Astrocyte (in vitro differentiated cells and primary cell): Measurements from ENCODE around the gene C10orf120. TPM values are rescaled to one million over a fixed set of nuclear protein-coding genes. Genes with fewer than 3 reads are reported as not detected.

ENCODE experiments used
- DNase-seq: peaks from one replicate; pipeline ENCODE4 v3.0.0-alpha.2; 2010; ENCODE audit warnings: low read depth
- FAIRE-seq: peaks from 2 replicates; lab custom pipeline; 2011; peaks lifted over from hg19 to GRCh38; lab: Jason Lieb, UNC
- H2AFZ ChIP-seq: 2 replicates; pipeline ENCODE4 v1.6.0; 2012; ENCODE audit warnings: low read depth, low read length, inconsistent platforms
- H3K27ac ChIP-seq: 2 replicates; pipeline ENCODE4 v1.5.1; 2011; ENCODE audit warnings: low read depth, low read length, inconsistent platforms
- H3K27me3 ChIP-seq: 2 replicates; pipeline ENCODE4 v1.6.0; 2011; ENCODE audit warnings: low read length, inconsistent platforms; ENCODE audit not compliant: insufficient read depth
- H3K36me3 ChIP-seq: 2 replicates; pipeline ENCODE4 v1.5.1; 2011; ENCODE audit warnings: low read length, inconsistent platforms; ENCODE audit not compliant: insufficient read depth
- H3K4me1 ChIP-seq: 2 replicates; pipeline ENCODE4 v1.5.1; 2011; ENCODE audit warnings: low read length, inconsistent platforms; ENCODE audit not compliant: insufficient read depth
- H3K4me2 ChIP-seq: 2 replicates; pipeline ENCODE4 v1.6.0; 2012; ENCODE audit warnings: low read length, inconsistent platforms
- H3K4me3 ChIP-seq: 2 replicates; pipeline ENCODE4 v1.5.1; 2011; ENCODE audit warnings: low read depth, mild to moderate bottlenecking, low read length, inconsistent platforms; ENCODE audit not compliant: insufficient read depth
- H3K79me2 ChIP-seq: 2 replicates; pipeline ENCODE4 v1.6.0; 2012; ENCODE audit warnings: mild to moderate bottlenecking, low read length, inconsistent platforms; ENCODE audit not compliant: insufficient read depth
- H3K9ac ChIP-seq: 2 replicates; pipeline ENCODE4 v1.6.0; 2012; ENCODE audit warnings: mild to moderate bottlenecking, low read length, inconsistent platforms
- H3K9me3 ChIP-seq: 2 replicates; pipeline ENCODE4 v1.5.1; 2012; ENCODE audit warnings: low read depth, mild to moderate bottlenecking, low read length, inconsistent platforms; ENCODE audit not compliant: insufficient read depth
- H4K20me1 ChIP-seq: 2 replicates; pipeline ENCODE4 v1.6.0; 2012; ENCODE audit warnings: low read length, inconsistent platforms; ENCODE audit not compliant: insufficient read depth
- H3K27ac Mint-ChIP-seq: one replicate; pipeline ENCODE4 v1.8.0; 2021; ENCODE audit warnings: mild to moderate bottlenecking, mixed read lengths; ENCODE audit not compliant: unreplicated experiment
- H3K27me3 Mint-ChIP-seq: one replicate; pipeline ENCODE4 v1.8.0; 2021; ENCODE audit warnings: low read depth, mixed read lengths; ENCODE audit not compliant: unreplicated experiment
- H3K36me3 Mint-ChIP-seq: one replicate; pipeline ENCODE4 v1.8.0; 2021; ENCODE audit warnings: low read depth, mixed read lengths; ENCODE audit not compliant: unreplicated experiment
- H3K4me1 Mint-ChIP-seq: one replicate; pipeline ENCODE4 v1.8.0; 2021; ENCODE audit warnings: low read depth, mixed read lengths; ENCODE audit not compliant: unreplicated experiment
- H3K4me3 Mint-ChIP-seq: one replicate; pipeline ENCODE4 v1.8.0; 2021; ENCODE audit warnings: mild to moderate bottlenecking, moderate library complexity, mixed read lengths; ENCODE audit not compliant: unreplicated experiment
- H3K9me3 Mint-ChIP-seq: one replicate; pipeline ENCODE4 v1.8.0; 2021; ENCODE audit warnings: mild to moderate bottlenecking, mixed read lengths; ENCODE audit not compliant: unreplicated experiment
- CTCF ChIP-seq: IDR thresholded peaks from 2 replicates; pipeline ENCODE4 v1.5.1; 2011; ENCODE audit warnings: low read depth, mild to moderate bottlenecking, inconsistent platforms, low read length, moderate library complexity; ENCODE audit not compliant: insufficient read depth
- EZH2 ChIP-seq: IDR thresholded peaks from 2 replicates; pipeline ENCODE4 v1.6.1; 2012; ENCODE audit warnings: mild to moderate bottlenecking, low read length, inconsistent platforms; ENCODE audit not compliant: insufficient read depth
- total RNA-seq: library from RNA; stranded (reverse); gene quantifications from 2 replicates; pipeline ENCODE4 v1.2.1, GENCODE V29; 2021

The C10orf120 gene
- total RNA-seq, 1 donor from 2014 or later, result not detected

DNA sequence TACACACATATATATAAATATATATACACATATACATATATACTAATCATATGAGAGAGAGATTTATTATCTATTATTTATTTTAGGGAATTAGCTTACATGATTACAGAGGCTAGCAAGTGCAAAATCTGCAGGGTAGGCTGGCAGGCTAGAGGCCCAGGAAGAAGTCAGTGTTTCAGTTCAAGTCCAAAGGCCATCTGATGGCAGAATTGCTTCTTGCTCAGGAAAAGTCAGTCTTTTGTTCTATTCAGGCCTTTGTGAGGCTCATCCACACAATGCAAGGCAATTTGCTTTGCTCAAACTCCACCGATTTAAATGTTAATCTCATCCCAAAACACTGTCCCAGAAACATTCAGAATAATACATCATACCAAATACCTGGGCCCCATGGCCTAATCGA lies 2.6 kb upstream of the C10orf120 start:
- Histone ChIP-seq H4K20me1 (no peaks in the 10 kb centered on the region), H3K9ac (no peak overlapping the region), H3K4me3 (no peak overlapping the region), H3K4me2 (no peak overlapping the region), H3K4me1 (no peaks in the 10 kb centered on the region), H3K9me3 (no peaks in the 10 kb centered on the region), H3K79me2 (no peaks in the 10 kb centered on the region), H3K27me3 (no peaks in the 10 kb centered on the region), H3K27ac (no peak overlapping the region), H3K36me3 (no peaks in the 10 kb centered on the region), H2AFZ (no peak overlapping the region)
- H3K9me3 Mint-ChIP-seq, result no peaks in the 10 kb centered on the region
- no peaks in the 10 kb centered on the region for H3K4me1 Mint-ChIP-seq
- no peaks in the 10 kb centered on the region for H3K36me3 Mint-ChIP-seq
- no peak overlapping the region for H3K4me3 Mint-ChIP-seq
- no peak for DNase-seq
- TF ChIP-seq EZH2 (no peak), CTCF (no peak)
- H3K27ac Mint-ChIP-seq, result no peak overlapping the region
- no peak for FAIRE-seq
- H3K27me3 Mint-ChIP-seq, result no peaks in the 10 kb centered on the region

GRCh38 chr10:122701652-122702051 lies 2.0 kb upstream of the C10orf120 start:
- FAIRE-seq (no peak), DNase-seq (no peak)
- no peak overlapping the region for H3K27ac Mint-ChIP-seq
- TF ChIP-seq EZH2 (no peak), CTCF (no peak)
- H3K4me3 Mint-ChIP-seq, result no peak overlapping the region
- no peaks in the 10 kb centered on the region for H3K4me1 Mint-ChIP-seq
- no peaks in the 10 kb centered on the region for H3K9me3 Mint-ChIP-seq
- no peaks in the 10 kb centered on the region for H3K36me3 Mint-ChIP-seq
- Histone ChIP-seq H3K27me3 (no peaks in the 10 kb centered on the region), H3K9ac (no peak overlapping the region), H3K36me3 (no peaks in the 10 kb centered on the region), H3K79me2 (no peaks in the 10 kb centered on the region), H4K20me1 (no peaks in the 10 kb centered on the region), H3K27ac (no peak overlapping the region), H3K9me3 (no peaks in the 10 kb centered on the region), H3K4me1 (no peaks in the 10 kb centered on the region), H2AFZ (no peak overlapping the region), H3K4me3 (no peak overlapping the region), H3K4me2 (no peak overlapping the region)
- H3K27me3 Mint-ChIP-seq, result peaks cover 4% of the 10 kb centered on the region

- Histone ChIP-seq H4K20me1 (no peaks in the 10 kb centered on the region), H3K9ac (no peak overlapping the region), H3K27me3 (no peaks in the 10 kb centered on the region), H3K79me2 (no peaks in the 10 kb centered on the region), H3K36me3 (no peaks in the 10 kb centered on the region), H3K4me1 (no peaks in the 10 kb centered on the region), H3K9me3 (no peaks in the 10 kb centered on the region), H3K4me2 (no peak overlapping the region), H3K4me3 (no peak overlapping the region), H2AFZ (no peak overlapping the region), H3K27ac (no peak overlapping the region)
- no peaks in the 10 kb centered on the region for H3K4me1 Mint-ChIP-seq
- DNase-seq (no peak), FAIRE-seq (no peak)
- no peak overlapping the region for H3K27ac Mint-ChIP-seq
- H3K27me3 Mint-ChIP-seq, result peaks cover 14% of the 10 kb centered on the region
- H3K4me3 Mint-ChIP-seq, result no peak overlapping the region
- H3K9me3 Mint-ChIP-seq, result no peaks in the 10 kb centered on the region
- no peaks in the 10 kb centered on the region for H3K36me3 Mint-ChIP-seq
- TF ChIP-seq EZH2 (no peak), CTCF (no peak)
Measured at GRCh38 chr10:122696687-122697086, 3.0 kb downstream of the C10orf120 start.
